Mesodermal cell (in vitro differentiated cells): Measurements from ENCODE around the gene GMPS.

ENCODE experiments used
- H3K27ac ChIP-seq: 2 replicates; pipeline ENCODE4 v1.7.0; 2013; ENCODE audit warnings: mild to moderate bottlenecking, low read depth, low read length, moderate library complexity; ENCODE audit not compliant: severe bottlenecking
- H3K36me3 ChIP-seq: 2 replicates; pipeline ENCODE4 v1.7.1; 2013; ENCODE audit warnings: mild to moderate bottlenecking, low read length, moderate library complexity; ENCODE audit not compliant: control insufficient read depth, insufficient read depth
- H3K4me1 ChIP-seq: one replicate; pipeline ENCODE4 v1.7.1; 2013; ENCODE audit warnings: mild to moderate bottlenecking, low read length; ENCODE audit not compliant: insufficient read depth, control insufficient read depth, poor library complexity, severe bottlenecking
- H3K4me3 ChIP-seq: 2 replicates; pipeline ENCODE4 v1.7.0; 2013; ENCODE audit warnings: low read length, control low read depth, mild to moderate bottlenecking; ENCODE audit not compliant: insufficient read depth, poor library complexity, severe bottlenecking; ENCODE audit errors: extremely low read depth
- H3K9me3 ChIP-seq: 2 replicates; pipeline ENCODE4 v1.7.1; 2013; ENCODE audit warnings: mild to moderate bottlenecking, low read length, moderate library complexity; ENCODE audit not compliant: control insufficient read depth
- WGBS, 2 experiments: methylation state at CpG; one replicate each; pipeline ENCODE4 v1.1.5; 2013; ENCODE audit warnings: missing lambda C conversion rate in 2 of 2; ENCODE audit not compliant: insufficient coverage in 2 of 2; 5-methylcytosine and 5-hydroxymethylcytosine counted together

GMPS gene

GRCh38 chr3:155991847-155992246 lies 121.4 kb downstream of the GMPS start:
- Histone ChIP-seq H3K27ac (no peak overlapping the region), H3K4me3 (no peak overlapping the region), H3K9me3 (no peaks in the 10 kb centered on the region), H3K36me3 (no peaks in the 10 kb centered on the region), H3K4me1 (no peaks in the 10 kb centered on the region)
- WGBS, 2 experiments, result 86% methylated on average over 1 of the region's 1 CpG; no CpG with 5 or more reads in 1 of the 2 experiments
